Osteoblast (primary cell): Measurements from ENCODE around the gene ZMIZ1. TPM values are rescaled to one million over a fixed set of nuclear protein-coding genes. Genes with fewer than 3 reads are reported as not detected.

Source experiments
- DNase-seq: peaks from one replicate; pipeline ENCODE4 v3.0.0; 2011; ENCODE audit warnings: low spot score, mixed read lengths; ENCODE audit not compliant: insufficient read length; ENCODE audit errors: missing footprints
- H2AFZ ChIP-seq: 2 replicates; pipeline ENCODE4 v1.6.0; 2011; ENCODE audit warnings: mild to moderate bottlenecking, low read length
- H3K27ac ChIP-seq: 2 replicates; pipeline ENCODE4 v1.5.1; 2011; ENCODE audit warnings: mild to moderate bottlenecking, low read depth, low read length, moderate library complexity
- H3K27me3 ChIP-seq: 2 replicates; pipeline ENCODE4 v1.6.0; 2012; ENCODE audit warnings: mild to moderate bottlenecking, control low read depth, inconsistent platforms, low read length, moderate library complexity; ENCODE audit not compliant: insufficient read depth
- H3K36me3 ChIP-seq: 2 replicates; pipeline ENCODE4 v1.5.1; 2011; ENCODE audit warnings: mild to moderate bottlenecking, low read length, control low read depth, moderate library complexity; ENCODE audit not compliant: insufficient read depth
- H3K4me1 ChIP-seq: 2 replicates; pipeline ENCODE4 v1.5.1; 2011; ENCODE audit warnings: mild to moderate bottlenecking, low read length, control low read depth, moderate library complexity; ENCODE audit not compliant: insufficient read depth
- H3K4me2 ChIP-seq: 2 replicates; pipeline ENCODE4 v1.6.0; 2011; ENCODE audit warnings: mild to moderate bottlenecking, low read length; ENCODE audit not compliant: insufficient read depth
- H3K4me3 ChIP-seq: fragments of 200-600 bp; sonication (generic); 3 replicates; pipeline ENCODE4 v1.5.1; 2012; ENCODE audit warnings: mild to moderate bottlenecking, low read length, inconsistent platforms; ENCODE audit not compliant: insufficient read depth
- H3K79me2 ChIP-seq: 2 replicates; pipeline ENCODE4 v1.6.0; 2012; ENCODE audit warnings: mild to moderate bottlenecking, low read length, control low read depth, inconsistent platforms; ENCODE audit not compliant: insufficient read depth
- H3K9me3 ChIP-seq: 2 replicates; pipeline ENCODE4 v1.5.1; 2011; ENCODE audit warnings: low read depth, low read length, control low read depth
- H4K20me1 ChIP-seq: 2 replicates; pipeline ENCODE4 v1.6.0; 2012; ENCODE audit warnings: mild to moderate bottlenecking, low read length, control low read depth; ENCODE audit not compliant: insufficient read depth
- total RNA-seq: library from RNA; depleted of rRNA; stranded (reverse); fragments of >200 nt; gene quantifications from 2 replicates; pipeline ENCODE4 v1.2.3, GENCODE V29; 2012
- TF ChIP-seq, protein P1 (sequence below): IDR thresholded peaks from 2 replicates; pipeline ENCODE4 v1.5.1; 2011; ENCODE audit warnings: mild to moderate bottlenecking, low read depth, low read length, moderate library complexity; ENCODE audit errors: extremely low read depth

Gene ZMIZ1
- total RNA-seq, 1 donor, result 40.9 TPM

DNA sequence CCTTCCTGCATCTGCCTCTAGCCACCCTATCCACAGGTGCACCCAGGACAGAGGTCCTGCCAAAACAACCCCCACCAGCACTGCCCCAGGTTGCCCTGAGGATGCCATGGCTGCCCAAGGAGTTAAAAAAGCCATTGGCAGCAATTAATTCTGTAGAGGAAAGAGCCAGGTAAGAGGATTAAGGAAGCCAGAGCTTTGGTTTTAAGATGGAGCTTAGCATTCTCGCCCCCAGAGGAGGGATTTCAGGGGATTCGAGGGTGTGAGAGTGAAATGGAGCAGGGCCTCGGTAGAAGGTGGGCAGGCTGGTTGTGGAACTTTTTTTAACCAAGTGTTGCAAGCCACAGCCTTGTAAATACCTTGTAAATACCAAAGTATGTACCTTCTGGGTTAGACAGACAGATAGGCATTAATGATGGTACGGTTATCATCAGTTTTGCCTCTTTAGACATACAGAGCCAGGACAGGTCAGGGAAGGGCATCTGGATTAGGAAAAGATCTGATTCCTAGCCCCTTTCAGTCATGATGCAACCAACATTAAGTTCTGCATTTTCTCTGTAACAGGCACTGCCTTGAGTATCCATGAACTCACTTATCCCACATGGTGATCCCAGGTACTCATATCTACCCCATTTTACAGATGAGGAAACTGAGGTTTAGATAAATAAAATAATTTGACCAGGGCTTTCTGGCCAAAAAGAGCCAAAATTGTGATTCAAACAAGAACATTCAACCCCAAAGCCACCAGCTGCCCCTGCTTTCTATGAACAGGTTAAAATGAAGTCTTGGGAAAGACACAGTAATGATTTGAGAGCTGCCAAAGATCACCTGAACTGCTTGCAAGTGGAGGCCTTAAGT lies 157.9 kb downstream of the ZMIZ1 start:
- Histone ChIP-seq H3K4me3 (no peak overlapping the region), H3K27ac (no peak overlapping the region), H3K9me3 (no peaks in the 10 kb centered on the region), H3K36me3 (peaks cover 78% of the 10 kb centered on the region), H3K79me2 (peaks cover 29% of the 10 kb centered on the region), H3K27me3 (no peaks in the 10 kb centered on the region), H3K4me1 (no peaks in the 10 kb centered on the region), H4K20me1 (peaks cover 66% of the 10 kb centered on the region), H2AFZ (no peak overlapping the region), H3K4me2 (no peak overlapping the region)
- TF ChIP-seq, protein P1, sequence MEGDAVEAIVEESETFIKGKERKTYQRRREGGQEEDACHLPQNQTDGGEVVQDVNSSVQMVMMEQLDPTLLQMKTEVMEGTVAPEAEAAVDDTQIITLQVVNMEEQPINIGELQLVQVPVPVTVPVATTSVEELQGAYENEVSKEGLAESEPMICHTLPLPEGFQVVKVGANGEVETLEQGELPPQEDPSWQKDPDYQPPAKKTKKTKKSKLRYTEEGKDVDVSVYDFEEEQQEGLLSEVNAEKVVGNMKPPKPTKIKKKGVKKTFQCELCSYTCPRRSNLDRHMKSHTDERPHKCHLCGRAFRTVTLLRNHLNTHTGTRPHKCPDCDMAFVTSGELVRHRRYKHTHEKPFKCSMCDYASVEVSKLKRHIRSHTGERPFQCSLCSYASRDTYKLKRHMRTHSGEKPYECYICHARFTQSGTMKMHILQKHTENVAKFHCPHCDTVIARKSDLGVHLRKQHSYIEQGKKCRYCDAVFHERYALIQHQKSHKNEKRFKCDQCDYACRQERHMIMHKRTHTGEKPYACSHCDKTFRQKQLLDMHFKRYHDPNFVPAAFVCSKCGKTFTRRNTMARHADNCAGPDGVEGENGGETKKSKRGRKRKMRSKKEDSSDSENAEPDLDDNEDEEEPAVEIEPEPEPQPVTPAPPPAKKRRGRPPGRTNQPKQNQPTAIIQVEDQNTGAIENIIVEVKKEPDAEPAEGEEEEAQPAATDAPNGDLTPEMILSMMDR, result no peak
- DNase-seq, result no peak

DNA sequence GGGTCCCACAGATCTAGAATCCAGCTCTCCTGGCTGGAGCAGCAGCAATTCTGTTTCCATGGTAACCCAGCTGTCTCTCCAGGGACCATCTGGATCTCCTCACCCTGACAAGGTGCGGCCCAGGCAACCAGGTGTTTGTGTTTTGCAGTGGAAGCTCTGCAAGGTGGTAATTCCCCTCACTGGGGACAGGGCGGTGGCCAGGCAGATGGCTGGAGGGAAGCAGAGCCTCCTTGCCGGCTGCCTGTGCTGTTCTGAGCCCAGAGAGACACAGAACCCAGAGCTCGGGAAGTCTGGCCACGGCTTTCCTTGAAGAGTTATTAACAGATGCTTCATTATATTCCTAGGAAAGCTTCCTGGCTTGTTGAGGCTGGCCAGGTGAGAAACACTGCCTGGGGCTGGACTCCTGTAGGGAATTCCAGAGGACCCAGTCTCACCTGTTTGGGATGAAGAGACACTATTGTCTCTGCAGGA lies 160.3 kb downstream of the ZMIZ1 start:
- no peaks in the 10 kb centered on the region for H3K9me3 ChIP-seq
- TF ChIP-seq, protein P1, result no peak
- no peak overlapping the region for H3K27ac ChIP-seq

DNA sequence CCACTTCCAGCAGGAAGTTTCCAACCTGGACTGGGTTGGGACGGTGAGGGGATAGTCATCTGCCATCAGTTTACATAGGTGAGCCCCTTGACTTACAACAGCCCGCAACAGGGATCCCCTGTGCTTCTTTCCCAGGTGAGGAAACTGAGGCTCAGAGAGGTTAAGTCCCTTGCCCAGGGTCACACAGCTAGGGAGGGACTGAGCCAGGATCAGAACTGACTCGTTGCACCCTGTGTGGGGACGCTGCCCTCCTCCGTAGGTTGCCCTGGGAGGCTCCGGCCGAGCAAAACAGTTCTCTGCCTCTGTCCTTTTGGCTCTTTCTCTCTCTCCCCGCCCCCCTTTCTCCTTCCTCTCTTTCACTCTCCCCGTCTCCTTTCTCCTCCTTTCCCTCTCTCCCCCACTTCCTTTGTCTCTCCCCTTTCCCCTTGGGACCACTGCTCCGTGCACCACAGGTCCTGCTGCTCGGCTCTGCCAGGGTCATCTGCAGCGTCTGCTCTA lies 161.1 kb downstream of the ZMIZ1 start:
- H3K27ac ChIP-seq, result no peak overlapping the region
- peaks cover 73% of the 10 kb centered on the region for H3K36me3 ChIP-seq
- peaks cover 72% of the 10 kb centered on the region for H4K20me1 ChIP-seq

More for the DNA sequence above, 160.3 kb downstream of the ZMIZ1 start:
- no peak overlapping the region for H3K4me2 ChIP-seq
- H4K20me1 ChIP-seq, result peaks cover 72% of the 10 kb centered on the region
- peaks cover 20% of the 10 kb centered on the region for H3K79me2 ChIP-seq
- H2AFZ ChIP-seq, result no peak overlapping the region
- no peak overlapping the region for H3K4me3 ChIP-seq
- H3K27me3 ChIP-seq, result no peaks in the 10 kb centered on the region
- H3K4me1 ChIP-seq, result peaks cover 5% of the 10 kb centered on the region
- DNase-seq, result no peak
- H3K36me3 ChIP-seq, result peaks cover 78% of the 10 kb centered on the region

More for the DNA sequence above, 161.1 kb downstream of the ZMIZ1 start:
- no peak overlapping the region for H3K4me2 ChIP-seq
- no peak overlapping the region for H2AFZ ChIP-seq
- TF ChIP-seq, protein P1, result no peak
- H3K4me3 ChIP-seq, result no peak overlapping the region
- peaks cover 22% of the 10 kb centered on the region for H3K79me2 ChIP-seq
- no peaks in the 10 kb centered on the region for H3K9me3 ChIP-seq
- H3K27me3 ChIP-seq, result no peaks in the 10 kb centered on the region
- no peak for DNase-seq
- H3K4me1 ChIP-seq, result peaks cover 13% of the 10 kb centered on the region
